ENCODE results near the gene EMILIN1. TPM values are rescaled to one million over a fixed set of nuclear protein-coding genes. Genes with fewer than 3 reads are reported as not detected.

The EMILIN1 gene
- total RNA-seq, 1 donor from 2014 or later: 0.95 TPM

GRCh38 chr2:27088634-27089033 is 10.2 kb downstream of the EMILIN1 start:
- Mint-ChIP-seq H3K27ac (ENCODE audit: unreplicated experiment) (peak overlapping the region; percentile 18), H3K9me3 (ENCODE audit: unreplicated experiment) (peaks cover 1% of the 10 kb centered on the region), H3K4me1 (ENCODE audit: low read depth, unreplicated experiment) (no peaks in the 10 kb centered on the region), H3K36me3 (ENCODE audit: low read depth, unreplicated experiment) (no peaks in the 10 kb centered on the region), H3K27me3 (ENCODE audit: low read depth, unreplicated experiment) (peaks cover 22% of the 10 kb centered on the region), H3K4me3 (ENCODE audit: unreplicated experiment) (no peak overlapping the region)
- Histone ChIP-seq H2AFZ (ENCODE audit: low read depth, low read length) (no peak overlapping the region), H3K79me2 (ENCODE audit: insufficient read depth, low read length) (no peaks in the 10 kb centered on the region), H3K9me3 (ENCODE audit: insufficient read depth, low read depth, low read length) (no peaks in the 10 kb centered on the region), H4K20me1 (ENCODE audit: insufficient read depth, low read length) (peaks cover 3% of the 10 kb centered on the region), H3K36me3 (ENCODE audit: insufficient read depth, low read length) (no peaks in the 10 kb centered on the region), H3K4me1 (ENCODE audit: insufficient read depth, low read length) (peaks cover 19% of the 10 kb centered on the region), H3K4me3 (ENCODE audit: insufficient read depth, low read depth, low read length) (no peak overlapping the region), H3K4me2 (ENCODE audit: low read length) (no peak overlapping the region), H3K9ac (ENCODE audit: low read length) (no peak overlapping the region), H3K27ac (ENCODE audit: low read depth, low read length) (no peak overlapping the region), H3K27me3 (ENCODE audit: insufficient read depth, low read length) (no peaks in the 10 kb centered on the region)
- DNase-seq (ENCODE audit: low read depth) (no peak), FAIRE-seq (no peak)
- TF ChIP-seq CTCF (IDR thresholded peaks at IDR 0.05; ENCODE audit: insufficient read depth, low read depth, low read length) (no peak), EZH2 (IDR thresholded peaks at IDR 0.05; ENCODE audit: insufficient read depth, low read length) (no peak)

GRCh38 chr2:27089111-27089954 is 10.9 kb downstream of the EMILIN1 start:
- Histone ChIP-seq H2AFZ (ENCODE audit: low read depth, low read length) (no peak overlapping the region), H3K27me3 (ENCODE audit: insufficient read depth, low read length) (no peaks in the 10 kb centered on the region), H3K4me2 (ENCODE audit: low read length) (no peak overlapping the region), H3K9me3 (ENCODE audit: insufficient read depth, low read depth, low read length) (no peaks in the 10 kb centered on the region), H3K4me1 (ENCODE audit: insufficient read depth, low read length) (peaks cover 19% of the 10 kb centered on the region), H3K9ac (ENCODE audit: low read length) (no peak overlapping the region), H3K79me2 (ENCODE audit: insufficient read depth, low read length) (no peaks in the 10 kb centered on the region), H4K20me1 (ENCODE audit: insufficient read depth, low read length) (peaks cover 3% of the 10 kb centered on the region), H3K4me3 (ENCODE audit: insufficient read depth, low read depth, low read length) (no peak overlapping the region), H3K36me3 (ENCODE audit: insufficient read depth, low read length) (no peaks in the 10 kb centered on the region), H3K27ac (ENCODE audit: low read depth, low read length) (no peak overlapping the region)
- Mint-ChIP-seq H3K36me3 (ENCODE audit: low read depth, unreplicated experiment) (no peaks in the 10 kb centered on the region), H3K27me3 (ENCODE audit: low read depth, unreplicated experiment) (peaks cover 24% of the 10 kb centered on the region), H3K9me3 (ENCODE audit: unreplicated experiment) (peaks cover 2% of the 10 kb centered on the region), H3K4me1 (ENCODE audit: low read depth, unreplicated experiment) (no peaks in the 10 kb centered on the region), H3K27ac (ENCODE audit: unreplicated experiment) (no peak overlapping the region), H3K4me3 (ENCODE audit: unreplicated experiment) (no peak overlapping the region)
- DNase-seq (ENCODE audit: low read depth) (no peak), FAIRE-seq (no peak)
- TF ChIP-seq EZH2 (IDR thresholded peaks at IDR 0.05; ENCODE audit: insufficient read depth, low read length) (no peak), CTCF (IDR thresholded peaks at IDR 0.05; ENCODE audit: insufficient read depth, low read depth, low read length) (no peak)

Measured in astrocyte (in vitro differentiated cells and primary cell).